Hematopoietic multipotent progenitor cell treated with erythropoietin and hydrocortisone succinate and interleukin-3 and kit ligand, for 4 days (in vitro differentiated cells): ENCODE data around the gene SOWAHC.
"Not testable (repeated sequence)": the region's sequence is repeated elsewhere in the genome, so short reads cannot be mapped to it uniquely, and the experiment has no call there.

Source experiments
- DNase-seq: peaks from one replicate; pipeline ENCODE4 v3.0.0-alpha.2; 2015

SOWAHC gene, protein sequence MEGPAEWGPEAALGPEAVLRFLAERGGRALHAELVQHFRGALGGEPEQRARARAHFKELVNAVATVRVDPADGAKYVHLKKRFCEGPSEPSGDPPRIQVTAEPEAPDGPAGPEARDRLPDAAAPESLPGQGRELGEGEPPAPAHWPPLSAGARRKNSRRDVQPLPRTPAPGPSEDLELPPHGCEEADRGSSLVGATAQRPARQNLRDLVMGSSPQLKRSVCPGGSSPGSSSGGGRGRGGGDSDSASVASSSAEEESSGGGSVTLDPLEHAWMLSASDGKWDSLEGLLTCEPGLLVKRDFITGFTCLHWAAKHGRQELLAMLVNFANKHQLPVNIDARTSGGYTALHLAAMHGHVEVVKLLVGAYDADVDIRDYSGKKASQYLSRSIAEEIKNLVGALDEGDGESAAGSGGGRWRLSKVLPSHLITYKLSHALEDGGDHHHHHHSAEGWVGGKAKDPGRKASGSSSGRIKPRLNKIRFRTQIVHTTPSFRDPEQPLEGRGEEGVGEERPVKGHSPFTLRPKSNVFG

GRCh38 chr2:109613922-109614714 is at the start of gene SOWAHC, which contains the start of gene SEPTIN10:
Gene SOWAHC (plus strand): TSS chr2:109614364. CDS start chr2:109614490, 126 bp downstream.
Gene SEPTIN10 (minus strand): TSS chr2:109613966. CDS start chr2:109613827, 139 bp downstream.
- DNase-seq, result peak; percentile 84

- DNase-seq, result no peak
Observed at GRCh38 chr2:109575373-109575772, 38.8 kb upstream of the SOWAHC start.

DNA sequence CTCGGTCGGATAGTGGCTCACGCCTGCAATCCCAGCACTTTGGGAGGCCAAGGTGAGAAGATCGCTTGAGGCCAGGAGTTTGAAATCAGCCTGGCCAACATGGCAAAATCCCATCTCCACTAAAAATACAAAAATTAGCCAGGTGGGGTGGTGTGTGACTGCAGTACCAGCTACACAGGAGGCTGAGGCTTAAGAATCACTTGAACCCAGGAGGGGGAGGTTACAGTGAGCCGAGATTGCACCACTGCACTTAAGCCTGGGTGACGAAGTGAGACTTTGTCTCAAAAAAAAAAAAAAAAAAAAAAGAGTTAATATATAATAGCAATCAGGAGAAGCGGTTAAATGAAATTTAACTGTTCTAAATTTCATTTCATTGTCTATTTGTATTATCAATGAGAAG is 36.5 kb upstream of the SOWAHC start:
- not testable (repeated sequence) for DNase-seq

DNA sequence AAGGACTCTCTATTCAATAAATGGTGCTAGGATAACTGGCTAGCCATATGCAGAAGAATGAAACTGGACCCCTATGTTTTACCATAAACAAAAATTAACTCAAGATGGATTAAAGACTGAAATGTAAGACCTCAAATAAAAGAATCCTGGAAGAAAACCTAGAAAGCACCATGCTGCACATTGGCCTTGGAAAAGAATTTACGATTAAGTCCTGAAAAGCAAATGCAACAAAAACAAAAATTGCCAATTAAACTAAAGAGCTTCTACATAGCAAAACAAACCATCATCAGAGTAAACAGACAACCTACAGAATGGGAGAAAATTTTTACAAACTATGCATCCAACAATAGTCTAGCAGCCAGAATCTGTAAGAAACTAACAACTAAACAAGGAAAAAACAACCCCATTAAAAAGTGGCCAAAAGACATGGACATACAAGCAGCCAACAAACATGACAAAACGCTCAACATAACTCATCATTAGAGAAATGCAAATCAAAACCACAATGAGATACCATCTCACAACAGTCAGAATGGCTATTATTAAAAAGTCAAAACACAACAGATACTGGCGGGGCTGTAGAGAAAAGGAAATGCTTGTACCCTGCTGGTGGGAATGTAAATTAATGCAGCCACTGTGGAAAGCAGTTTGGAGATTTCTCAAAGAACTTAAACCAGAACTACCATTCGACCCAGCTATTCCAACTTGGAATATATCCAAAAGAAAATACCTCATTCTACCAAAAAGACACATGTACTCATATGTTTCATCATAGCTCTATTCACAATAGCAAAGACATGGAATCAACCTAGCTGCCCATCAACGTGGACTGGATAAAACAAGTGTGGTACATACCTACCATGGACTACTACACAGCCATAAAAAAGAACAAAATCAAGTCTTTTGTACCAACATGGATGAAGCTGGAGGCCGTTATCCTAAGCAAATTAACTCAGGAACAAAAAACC is 31.0 kb upstream of the SOWAHC start:
- no peak for DNase-seq

DNA sequence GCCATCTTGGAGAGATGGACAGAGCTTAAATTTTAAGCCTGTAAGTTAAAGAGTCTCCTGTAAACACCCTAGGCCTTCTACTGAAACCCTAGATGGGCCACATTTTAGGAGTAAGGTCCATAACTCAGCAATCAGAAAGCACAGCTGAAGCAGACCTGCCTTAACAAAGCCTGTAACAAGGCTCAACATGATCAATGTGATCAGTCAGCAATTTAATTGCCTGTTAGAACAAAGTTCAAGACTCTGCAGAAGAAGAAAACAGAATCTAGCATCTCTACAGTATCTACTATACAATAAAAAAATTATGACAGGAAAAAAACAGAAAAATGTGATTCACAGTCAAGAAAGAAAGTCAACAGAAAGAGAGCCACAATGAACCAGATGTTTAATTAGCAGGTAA is 27.5 kb upstream of the SOWAHC start:
- DNase-seq, result no peak

DNA sequence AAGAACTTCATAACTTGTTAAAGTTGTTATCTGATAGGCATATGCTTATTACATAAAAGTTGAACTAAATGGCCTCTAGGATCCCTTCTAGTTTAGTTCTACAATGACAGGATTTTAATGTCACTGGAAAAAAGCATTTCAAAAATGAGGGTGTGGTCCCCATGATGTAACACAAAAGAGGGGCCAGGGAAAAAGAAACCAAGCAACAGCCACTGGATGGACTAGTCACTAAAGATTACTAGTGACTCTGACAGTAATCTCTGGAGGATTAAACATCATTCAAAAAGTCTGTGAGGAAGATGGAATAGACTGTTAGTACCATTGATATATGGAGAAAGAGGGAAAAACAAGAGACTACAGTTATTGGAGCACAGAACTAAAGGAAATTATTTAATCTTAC is 23.0 kb upstream of the SOWAHC start:
- DNase-seq, result no peak

GRCh38 chr2:109592905-109593304 is 21.3 kb upstream of the SOWAHC start:
- DNase-seq, result no peak

DNA sequence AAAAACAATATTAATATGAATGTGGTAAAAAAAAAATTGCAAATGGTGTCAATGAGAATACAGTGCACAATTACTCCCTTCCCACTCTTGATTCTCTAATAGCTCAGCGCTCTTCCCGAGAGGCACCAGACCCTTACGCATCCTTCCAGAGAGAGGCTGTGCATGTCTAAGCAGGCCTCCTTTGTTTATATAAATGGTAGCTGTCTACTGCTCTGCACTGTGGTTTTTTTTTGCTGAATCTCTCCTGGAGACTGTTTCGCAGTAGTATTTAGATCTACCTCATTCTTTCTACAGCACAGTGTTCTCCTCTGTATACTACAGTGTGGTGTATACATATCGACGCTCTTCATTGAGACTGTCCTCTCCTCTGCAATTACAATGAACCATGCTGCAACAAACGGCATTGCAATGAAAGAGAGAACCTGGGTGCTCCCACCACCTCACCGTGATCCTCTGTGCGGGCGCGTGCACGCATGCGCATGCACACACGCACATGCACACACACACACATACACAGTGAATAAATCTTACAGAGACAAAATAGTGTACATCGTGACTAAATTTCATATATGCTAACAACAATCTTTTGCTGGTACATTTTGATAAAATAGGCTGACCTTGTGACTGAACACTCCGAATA is 19.8 kb upstream of the SOWAHC start:
- no peak for DNase-seq

DNA sequence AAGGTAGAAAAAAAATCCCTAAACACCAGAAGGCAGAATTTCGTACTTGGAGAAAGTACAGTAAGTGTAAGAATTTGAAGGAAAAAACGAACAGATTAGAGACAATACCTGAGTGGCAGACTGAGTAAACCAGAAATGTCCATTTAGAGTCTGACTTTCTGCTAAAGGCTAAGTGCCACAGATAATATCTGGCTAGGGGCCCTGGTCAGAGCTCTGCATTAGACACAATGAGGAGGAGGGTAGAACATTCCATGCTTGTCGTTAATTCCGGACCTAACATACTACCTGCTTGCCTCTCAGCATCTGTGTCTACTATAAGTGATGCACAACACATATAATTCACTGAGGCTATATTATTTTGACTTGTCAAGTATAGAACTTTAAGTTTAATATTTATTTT is 18.5 kb upstream of the SOWAHC start:
- DNase-seq, result no peak

GRCh38 chr2:109597283-109597682 is 16.9 kb upstream of the SOWAHC start:
- DNase-seq, result no peak

GRCh38 chr2:109601783-109602182 is 12.4 kb upstream of the SOWAHC start:
- DNase-seq, result no peak

DNA sequence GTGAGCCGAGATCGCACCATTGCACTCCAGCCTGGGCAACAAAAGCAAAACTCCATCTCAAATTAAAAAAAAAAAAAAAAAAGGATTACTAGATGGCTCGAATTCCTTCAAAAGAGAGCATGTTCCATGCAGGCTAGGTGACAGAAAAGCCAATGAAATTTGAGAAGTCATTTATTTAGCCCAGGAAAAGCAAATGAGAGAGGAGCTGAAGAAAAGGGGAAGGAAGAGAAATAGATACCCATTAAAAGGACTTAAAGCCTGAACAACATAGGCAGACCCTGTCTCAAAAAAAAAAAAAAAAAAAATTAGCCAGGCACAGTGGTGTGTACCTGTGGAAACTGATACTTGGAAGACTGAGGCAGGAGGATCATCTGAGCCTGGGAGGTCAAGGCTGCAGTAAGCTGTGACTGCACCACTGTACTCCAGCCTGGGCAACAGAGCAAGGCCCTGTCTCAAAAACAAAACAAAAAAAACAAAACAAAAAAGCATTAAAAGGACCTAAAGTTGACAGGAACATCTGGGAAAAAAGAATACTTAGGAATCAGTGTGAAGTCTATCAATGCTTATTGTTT is 11.5 kb upstream of the SOWAHC start:
- no peak for DNase-seq

GRCh38 chr2:109604597-109604996 is 9.6 kb upstream of the SOWAHC start:
- DNase-seq, result no peak

DNA sequence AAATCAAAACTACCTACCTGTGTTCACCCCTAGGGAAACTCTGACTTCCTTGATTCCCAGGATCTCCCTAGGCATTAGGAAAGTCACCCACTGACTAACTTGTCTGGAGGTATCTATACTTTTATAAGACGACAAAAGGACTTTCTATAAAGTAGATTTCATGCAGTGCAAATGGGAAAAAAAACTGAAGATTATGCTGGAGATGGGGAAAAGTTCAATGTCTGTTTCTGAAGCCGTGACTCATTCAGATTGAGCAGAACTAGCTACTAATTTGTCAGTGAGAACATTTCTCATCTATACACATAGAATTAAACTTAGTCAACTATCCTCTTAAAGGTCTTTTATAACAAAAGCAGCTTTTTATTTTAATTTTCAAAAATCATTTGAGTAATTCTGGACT is 6.4 kb upstream of the SOWAHC start:
- no peak for DNase-seq

DNA sequence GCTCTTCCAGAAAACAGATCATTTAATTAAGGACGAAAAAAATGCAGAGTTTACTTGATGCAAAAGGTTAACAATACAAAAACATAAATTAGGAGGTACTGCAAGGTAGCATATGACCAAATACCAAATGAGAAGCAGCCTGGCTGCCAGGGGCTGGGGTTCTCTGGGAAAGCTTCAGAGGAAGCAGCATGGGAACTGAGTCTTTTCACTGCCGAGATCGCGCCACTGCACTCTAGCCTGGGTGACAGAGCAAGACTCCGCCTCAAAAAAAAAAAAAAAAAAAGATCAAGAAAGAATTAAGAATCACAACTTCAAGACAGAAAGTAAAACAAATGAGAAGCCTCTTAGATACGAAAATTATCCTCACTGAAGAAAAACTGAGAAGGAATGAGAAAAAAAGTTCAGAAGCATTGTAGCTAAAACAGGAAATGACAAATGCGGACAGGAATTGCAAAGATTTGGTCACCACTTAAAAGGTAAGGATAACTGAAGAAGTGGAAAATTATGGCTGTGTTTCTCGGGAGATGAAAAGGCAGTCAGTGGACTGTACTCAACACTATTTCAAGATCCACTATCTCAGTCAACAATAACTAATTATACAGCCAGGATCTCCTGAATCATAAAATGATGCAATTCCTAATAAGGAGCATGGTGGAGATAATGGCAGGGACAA is 4.7 kb upstream of the SOWAHC start:
- no peak for DNase-seq

DNA sequence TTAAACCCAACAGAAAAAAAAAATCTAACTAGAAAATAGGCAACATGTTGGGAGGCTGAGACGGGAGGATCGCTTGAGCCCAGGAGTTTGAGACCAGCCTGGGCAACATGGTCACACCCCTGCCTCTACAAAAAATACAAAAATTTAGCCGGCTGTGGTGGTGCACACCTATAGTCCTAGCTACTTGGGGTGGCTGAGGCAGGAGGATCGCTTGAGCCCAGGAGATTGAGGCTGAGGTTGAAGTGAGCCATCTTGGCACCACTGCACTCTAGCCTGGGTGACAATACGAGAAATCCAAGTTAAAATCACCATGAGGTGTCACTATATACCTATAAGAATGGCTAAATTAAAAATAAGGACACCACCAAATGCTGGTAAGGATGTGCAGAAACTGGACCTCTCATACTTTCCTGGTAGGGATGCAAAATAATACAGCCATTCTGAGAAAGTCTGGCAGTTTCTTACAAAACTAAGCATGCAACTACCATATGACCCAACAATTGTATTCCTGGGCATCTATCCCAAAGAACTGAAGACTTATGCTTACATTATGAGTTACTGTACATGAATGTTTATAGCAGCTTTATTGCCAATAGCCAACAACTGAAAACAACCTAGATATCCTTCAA is 2.6 kb upstream of the SOWAHC start:
- peak; percentile 29 for DNase-seq

- peak; percentile 36 for DNase-seq
Observed at GRCh38 chr2:109613081-109613921, 863 bp upstream of the SOWAHC start.

DNA sequence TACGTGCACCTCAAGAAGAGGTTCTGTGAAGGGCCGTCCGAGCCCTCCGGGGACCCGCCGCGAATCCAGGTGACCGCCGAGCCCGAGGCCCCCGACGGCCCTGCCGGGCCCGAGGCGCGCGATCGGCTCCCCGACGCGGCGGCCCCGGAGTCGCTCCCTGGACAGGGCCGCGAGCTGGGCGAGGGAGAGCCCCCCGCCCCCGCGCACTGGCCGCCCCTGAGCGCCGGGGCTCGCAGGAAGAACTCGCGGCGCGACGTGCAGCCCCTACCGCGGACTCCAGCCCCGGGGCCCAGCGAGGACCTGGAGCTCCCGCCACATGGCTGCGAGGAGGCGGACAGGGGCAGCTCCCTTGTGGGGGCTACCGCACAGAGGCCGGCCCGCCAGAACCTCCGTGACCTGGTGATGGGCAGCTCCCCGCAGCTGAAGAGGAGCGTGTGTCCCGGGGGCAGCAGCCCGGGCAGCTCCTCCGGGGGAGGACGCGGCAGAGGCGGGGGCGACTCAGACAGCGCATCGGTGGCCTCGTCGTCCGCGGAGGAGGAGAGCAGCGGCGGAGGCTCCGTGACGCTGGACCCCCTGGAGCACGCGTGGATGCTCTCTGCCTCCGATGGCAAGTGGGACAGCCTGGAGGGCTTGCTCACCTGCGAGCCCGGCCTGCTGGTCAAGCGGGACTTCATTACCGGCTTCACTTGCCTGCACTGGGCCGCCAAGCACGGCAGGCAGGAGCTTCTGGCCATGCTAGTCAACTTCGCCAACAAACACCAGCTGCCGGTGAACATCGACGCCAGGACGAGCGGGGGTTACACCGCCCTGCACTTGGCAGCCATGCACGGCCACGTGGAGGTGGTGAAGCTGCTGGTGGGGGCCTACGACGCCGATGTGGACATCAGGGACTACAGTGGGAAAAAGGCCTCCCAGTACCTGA is 812 bp downstream of the SOWAHC start:
- DNase-seq, result no peak
